ENCODE results near the gene ADAMTS15. TPM values are rescaled to one million over a fixed set of nuclear protein-coding genes. Genes with fewer than 3 reads are reported as not detected.

The ADAMTS15 gene
- polyA plus RNA-seq, 1 donor, result 20.0 TPM

DNA sequence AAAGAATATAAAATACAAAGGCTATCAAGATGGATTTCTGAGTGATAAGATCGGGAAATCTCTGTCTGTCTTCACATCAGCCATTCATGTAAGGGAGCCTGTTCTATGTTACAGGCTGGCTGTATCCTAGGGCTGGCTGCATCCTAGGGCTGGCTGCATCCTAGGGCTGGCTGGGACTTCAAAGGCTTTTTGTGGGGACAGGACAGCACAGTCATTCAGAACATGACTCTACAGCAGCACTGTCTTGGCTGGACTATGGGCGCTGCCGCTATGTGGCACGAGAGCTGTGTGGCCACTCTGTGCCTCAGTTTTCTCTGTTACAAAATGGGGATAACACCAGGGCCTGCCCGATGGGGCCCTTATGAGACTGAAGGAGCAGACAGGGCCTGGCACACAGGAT is 30.2 kb upstream of the ADAMTS15 start:
- no peak for DNase-seq

DNA sequence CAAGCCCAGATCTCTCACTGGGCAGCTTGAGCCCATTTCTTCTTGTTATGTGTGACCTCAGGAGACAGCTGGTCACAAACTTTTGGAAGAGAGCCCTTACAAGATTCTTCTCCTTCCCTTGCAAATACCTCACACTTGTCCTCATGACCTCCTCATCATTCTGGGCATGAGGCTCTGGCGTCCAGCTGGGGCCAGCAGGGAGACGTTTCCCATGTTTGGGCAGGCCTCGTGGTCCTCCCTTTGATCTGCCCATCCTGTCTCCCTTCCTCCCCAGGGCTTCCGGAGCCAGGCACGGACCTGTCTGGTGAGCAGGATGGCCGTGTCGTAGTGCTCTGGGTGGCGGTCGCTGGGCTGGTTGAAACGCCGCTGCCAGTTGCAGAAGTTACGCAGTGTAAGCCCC is 29.7 kb upstream of the ADAMTS15 start:
- DNase-seq, result no peak

DNA sequence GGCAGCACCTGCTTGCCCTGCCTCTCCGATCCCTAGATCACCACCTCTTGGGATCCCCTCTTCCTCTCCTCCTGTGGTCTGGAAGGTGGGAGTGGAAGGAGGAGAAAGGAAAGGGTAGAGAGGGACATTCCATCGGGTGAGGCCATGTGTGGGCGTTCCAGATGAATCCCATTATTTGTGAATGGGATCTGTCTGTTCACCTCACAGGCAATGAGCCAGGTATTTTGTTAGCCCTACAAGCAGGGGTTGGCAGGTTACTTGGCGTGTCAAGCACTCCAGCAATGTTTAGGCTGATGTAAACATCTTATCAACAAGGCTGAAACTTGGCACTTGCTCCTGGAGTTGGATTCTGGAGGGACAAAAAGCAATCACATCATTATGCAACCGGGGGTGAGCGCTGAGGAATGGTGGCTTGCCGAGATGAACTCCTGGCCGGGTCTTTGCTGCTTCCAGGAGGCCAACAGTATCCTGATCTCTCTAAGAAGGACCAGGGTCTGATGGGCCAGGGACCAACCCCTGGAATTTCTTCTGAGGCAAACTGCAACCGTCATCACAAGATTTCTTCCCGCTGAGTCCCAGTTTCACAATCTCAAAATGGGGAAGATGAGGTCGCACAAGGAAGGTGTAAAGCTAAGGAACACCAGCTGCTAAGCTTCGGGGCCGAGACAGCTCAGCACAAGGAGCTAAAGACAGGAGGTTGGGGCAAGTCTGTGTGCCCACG is 27.8 kb upstream of the ADAMTS15 start:
- DNase-seq, result no peak

DNA sequence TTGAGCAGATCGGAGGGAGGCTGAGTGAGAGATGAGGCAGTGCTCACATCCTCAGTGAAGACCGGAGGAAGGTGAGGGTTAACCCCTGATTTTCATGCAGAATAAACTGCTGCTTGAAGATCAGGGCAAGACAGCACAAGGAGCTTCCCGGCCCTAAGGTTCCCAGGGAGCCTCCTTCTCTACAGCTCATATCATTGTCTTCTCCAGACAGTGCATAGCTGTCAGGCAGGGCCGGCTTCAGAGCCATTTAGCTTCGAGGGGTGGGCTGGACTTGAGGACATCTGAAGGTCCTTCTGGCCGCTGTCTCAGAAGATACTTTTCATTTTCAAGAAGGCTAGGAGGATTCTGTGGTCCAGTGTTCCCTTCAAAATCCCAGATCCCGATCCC is 27.3 kb upstream of the ADAMTS15 start:
- no peak for DNase-seq

DNA sequence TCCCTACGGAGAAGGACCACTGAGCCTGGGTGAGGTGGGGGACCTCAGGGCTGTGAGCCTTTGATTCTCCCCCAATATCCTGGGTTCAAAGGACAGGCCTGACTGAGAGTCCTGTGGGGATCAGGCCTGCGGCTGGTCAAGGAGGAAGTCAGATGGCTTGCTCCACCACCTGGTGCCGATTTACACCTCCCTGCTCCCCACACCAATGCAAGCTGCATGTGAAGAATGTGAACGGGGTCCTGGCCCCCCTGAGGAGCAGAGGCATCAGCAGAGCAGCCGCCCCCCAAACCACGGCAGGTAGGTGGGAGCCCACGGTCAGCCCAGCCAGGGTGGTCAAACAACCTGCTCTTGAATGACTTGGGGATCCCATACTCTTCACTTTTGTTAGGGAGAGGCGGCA is 26.7 kb upstream of the ADAMTS15 start:
- DNase-seq, result no peak

DNA sequence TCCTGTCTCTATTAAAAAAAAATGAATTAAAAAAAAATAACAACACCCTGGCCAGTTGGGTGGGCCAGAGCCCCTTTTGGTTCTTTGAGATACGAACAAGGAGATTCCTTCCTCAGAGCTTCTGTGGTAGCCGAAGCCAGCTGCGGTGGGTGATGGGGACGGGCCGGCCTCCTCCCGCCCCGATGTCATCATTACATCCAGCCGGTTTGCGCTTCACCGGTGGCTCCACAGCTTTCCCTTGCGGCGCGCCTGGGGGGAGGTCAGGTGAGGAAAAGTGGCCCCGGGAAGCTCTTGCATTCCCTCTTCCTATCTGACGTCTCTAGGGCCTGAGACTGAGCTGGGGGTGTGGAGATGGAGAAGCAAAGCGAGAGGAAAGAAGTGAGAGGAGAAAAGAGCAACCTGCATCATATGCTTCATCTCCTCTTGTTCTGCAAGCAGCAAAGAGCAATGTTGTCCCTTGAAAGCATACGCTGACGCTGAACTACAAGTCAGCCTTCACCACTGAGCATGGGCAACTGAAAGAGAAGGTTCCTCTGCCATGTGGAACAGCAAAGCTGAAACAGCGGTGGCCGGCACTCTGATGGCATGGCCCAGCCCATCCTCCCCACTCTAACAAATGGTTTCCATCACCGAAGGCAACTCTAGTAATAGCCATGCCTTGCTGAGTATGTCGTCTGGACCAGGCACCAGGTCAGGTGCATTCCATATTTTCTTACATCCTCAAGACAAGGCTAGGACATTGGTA is 26.0 kb upstream of the ADAMTS15 start:
- DNase-seq, result no peak

DNA sequence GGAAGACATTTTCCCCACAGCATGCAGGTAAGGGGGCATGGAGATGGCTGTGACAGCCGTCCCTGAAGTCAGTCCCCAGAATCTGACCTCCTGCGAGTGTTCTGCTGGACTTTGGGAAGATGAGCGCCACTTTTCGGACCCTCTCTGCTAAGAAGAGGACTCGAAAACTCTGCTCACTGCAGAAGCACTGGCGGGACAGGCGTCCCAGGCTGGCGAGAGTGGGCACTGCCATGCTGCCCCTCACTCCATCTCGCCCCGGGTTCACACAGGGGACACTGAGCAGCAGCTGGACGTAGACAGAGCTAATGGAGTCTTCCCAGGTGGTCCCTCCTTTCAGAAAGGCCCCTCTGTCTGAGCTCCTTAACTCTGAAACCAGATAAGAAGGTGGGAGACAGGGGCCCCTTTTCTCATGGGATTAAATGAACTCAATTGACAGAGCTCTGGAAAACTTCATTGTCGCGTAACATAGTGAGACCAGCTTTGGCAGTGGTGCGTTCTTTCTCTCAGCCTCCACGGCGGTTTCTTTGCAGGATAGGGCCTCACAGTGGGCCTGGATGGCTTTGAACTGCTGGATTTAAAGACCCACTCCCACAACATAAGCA is 24.8 kb upstream of the ADAMTS15 start:
- DNase-seq, result no peak

DNA sequence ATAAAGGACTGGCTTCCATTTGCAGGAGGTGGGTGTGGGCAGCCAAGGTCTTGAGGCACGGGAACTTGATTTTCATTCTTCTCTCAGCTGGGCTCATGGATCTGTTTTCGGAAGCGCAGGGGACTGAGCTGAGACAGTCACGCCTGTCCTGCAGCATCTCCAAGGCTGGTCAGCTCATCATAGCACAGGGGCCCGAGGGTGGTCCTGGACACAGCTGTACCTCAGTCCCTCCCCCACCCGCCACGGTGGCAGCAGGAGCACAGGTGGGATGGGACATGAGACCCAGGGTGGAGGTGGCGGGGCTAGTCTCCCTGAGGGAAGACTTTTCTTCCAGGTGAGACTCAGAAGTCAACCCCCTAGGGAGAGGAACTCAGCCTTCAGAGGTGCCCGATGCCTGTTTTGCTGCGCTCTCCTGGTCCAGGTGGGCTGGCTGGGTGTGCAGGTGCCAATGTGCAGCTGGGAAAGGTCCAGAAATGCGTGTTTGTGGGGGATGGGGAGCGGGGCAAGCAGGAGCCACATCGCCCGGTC is 23.8 kb upstream of the ADAMTS15 start:
- no peak for DNase-seq

DNA sequence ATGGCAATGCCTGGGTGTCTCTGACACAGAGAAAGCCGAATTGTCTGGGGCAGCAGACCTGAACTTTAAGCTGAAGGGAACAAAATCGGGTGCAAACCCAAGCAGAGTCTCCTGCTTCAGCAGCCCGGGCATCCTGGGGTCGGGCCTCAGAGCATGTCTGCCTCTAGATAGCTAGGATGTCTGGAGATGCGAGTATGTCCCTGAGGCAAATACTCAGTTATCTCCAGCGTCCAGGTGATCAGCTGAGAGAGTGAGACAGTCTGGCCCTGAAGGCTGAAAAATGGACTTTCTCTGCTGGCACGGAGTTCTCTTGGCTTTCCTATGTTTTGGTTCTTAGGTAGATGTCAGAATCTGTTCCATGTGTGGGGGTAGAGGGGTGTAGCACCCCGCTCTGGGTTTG is 23.3 kb upstream of the ADAMTS15 start:
- no peak for DNase-seq

DNA sequence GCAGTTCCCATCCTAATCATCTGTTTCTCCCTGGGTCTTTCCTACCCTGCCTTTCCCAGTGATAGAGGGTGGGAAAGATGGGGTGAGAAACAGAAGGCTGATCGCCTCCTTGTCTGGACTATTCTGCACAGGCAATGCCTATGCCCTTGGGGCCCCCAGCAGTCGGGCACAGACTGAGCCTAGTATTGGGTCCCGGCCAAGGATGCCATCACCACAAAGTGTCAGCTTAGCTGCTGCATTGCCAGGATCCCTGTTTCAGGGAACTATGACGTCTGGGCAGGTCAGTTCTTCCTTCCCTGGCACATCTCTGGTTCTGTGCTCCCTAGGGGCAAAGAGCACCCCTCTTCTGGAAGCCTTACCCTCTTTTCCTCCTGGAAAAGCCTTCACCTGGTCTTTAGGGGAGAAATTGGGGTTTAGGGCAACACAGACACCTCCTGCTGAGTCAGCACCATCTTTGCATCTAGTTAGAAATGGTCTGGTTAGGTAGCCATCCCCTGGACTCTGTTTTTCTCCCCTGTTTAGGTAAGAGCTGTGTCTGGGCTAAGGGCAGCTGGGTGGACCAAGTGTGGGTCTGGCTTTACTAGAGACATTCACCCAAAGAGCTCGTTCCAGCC is 22.1 kb upstream of the ADAMTS15 start:
- DNase-seq, result no peak

DNA sequence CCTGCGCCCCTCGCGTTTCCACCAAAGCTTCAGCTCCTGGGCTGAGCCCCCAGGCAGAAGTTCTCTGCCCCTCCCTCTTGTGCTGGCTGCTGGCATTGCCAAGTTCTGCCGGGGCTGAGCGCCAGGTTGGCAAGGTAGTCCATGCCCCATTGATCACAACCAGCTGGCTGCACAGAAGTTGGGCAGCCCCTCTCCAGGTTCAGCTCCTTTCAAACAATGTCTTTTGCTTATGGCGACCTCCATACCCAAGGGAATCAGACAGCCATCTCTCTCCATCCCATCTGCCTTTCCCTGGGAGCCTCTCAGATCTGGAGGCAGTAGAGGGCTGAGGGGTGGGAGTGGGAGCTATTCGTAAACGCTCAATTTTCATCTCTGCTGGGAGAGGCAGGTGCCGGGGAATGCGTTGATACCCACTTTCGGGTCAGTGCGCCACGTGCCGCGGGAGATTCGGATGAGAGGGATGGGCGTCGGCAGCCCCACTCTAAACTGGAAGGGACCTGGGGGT is 21.6 kb upstream of the ADAMTS15 start:
- no peak for DNase-seq

DNA sequence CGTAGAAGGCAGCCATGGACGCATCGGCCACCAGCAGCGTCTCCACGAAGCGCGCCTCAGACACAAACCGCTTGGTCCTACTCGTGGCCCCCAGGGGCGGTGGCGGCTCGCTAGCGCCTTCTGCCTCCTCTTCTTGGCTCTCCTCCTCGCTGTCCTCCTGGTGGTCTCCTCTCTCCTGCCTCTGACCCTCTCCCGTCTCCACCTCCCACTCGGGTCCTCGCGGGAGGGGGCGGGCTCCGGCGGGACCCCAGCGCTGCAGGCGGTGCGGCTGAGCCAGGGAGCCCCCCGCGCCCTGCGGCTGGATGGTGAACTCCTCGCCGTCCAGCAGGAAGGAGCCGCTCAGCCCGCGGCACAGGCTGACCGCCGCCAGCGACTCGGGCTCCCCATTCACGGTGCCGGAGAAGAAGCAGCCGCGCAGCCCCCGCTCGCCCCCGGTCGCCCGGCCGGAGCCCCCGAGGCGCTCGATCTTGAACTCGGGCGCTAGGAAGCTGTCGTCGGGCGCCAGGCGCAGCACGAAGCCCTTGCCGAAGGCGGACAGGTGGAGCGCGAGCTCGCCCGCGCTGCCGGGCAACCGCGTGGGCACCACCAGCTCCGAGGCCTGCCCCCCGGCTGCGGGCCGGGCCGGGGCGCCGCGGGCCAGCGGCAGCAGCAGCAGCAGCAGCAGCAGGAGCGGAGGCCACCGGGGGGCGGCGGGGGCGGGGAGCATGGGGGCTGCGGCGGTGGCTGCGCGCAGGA is 20.7 kb upstream of the ADAMTS15 start:
- DNase-seq, result no peak

DNA sequence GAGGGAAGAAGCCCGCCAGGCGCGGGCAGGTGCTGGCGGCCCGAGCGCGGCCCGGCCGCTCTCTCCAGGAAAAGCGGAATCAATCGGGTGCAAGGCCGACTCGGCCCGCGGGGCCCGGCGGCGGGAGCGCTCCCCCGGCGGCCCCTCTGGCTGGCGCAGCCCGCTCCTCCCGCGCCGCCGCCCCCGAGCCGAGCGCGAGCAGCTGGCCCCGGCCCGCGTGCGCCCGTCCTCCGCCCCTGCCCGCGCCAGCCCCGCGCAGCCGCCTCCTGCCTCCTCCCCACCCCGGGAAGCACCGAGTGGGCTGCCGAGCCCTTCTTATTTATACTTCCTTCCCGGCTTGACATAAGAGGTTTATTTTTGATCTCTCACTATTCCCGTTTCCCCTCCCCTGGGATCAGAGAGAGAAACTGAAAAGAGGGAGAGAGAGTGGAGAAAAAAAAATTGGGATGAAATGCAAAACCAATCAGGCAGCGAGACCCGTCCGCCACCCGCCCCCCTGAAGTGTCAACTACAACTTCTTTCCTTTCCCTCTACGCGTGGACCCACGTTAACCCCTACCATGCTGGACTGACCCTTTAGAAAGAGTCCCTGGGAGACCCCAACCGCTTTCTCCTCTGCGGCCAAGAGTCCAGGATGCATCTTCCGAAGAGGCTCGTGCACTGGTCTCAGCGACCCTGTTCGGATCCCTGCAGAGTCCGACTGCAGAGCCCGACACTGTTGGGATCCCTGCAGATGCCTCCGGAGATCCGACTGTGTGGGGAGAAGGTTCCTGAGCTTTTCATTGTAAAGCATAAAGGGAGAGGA is 19.9 kb upstream of the ADAMTS15 start, which contains the start of gene ADAMTS8:
Gene ADAMTS8 (minus strand): TSS at position 294 of the 804 bp plus-strand sequence. CDS start 323 bp downstream, outside the sequence.
- DNase-seq, result no peak

DNA sequence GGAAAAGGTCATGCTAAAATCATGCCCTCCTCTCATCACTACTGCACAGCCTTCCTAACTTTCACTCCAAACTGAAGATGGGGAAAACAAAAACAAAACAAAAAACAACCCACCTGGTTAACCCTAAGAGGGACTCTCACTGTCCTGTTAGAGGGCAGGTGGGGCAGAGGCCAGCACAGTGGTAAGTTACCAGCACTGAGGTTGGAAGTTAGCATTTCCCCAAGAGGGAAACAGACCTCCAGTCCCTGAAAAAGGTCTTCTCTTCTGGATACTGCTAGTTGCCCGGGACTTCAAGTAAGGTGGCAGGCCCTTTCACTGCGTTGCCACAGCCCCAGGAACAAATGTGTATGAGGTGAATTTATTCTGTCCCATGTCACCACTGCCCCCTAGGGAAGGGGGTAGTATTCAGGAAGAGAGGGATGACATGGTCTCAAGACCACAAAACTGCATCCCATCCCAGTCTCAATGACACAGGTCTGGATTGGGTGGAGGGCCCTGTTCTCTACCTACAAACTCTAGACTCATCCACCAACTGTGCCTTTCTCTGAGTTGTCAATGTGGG is 19.2 kb upstream of the ADAMTS15 start:
- no peak for DNase-seq

DNA sequence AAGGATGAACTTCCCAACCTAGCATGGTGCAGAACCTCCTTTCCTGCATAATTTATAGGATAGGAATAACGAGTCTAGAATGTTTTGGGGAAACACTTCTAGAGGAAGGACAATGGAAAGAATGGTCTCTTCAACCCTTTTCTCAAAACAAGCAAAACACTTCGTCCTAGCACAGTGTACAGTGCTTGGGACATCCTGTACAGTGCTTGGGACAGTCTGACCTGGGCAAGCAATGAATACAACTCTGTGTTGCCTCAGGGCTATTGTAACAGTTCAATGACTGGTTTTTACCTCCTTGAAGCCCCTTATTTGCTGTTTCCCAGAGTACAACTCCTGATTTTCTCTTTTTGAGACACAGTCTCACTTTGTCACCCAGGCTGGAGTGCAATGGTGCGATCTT is 18.5 kb upstream of the ADAMTS15 start:
- no peak for DNase-seq

DNA sequence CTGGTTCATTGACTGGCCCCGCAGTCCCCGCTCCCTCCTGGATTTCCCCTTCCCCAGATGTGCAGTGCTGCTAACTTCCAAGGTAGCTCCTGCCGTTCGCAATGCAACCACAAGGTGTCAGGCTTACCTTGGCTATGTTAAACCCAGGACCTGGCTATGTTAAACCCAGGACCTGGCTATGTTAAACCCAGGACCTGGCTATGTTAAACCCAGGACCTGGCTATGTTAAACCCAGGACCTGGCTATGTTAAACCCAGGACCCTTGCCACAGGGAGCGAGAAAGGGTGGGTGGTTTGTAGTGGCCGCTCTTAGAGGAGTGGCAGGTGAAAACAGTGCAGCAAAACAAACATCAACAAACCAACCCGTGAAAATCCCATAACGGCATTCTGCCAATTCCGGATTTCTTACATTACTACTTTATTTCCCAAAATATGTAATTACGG is 17.1 kb upstream of the ADAMTS15 start:
- DNase-seq, result peak; percentile 75

DNA sequence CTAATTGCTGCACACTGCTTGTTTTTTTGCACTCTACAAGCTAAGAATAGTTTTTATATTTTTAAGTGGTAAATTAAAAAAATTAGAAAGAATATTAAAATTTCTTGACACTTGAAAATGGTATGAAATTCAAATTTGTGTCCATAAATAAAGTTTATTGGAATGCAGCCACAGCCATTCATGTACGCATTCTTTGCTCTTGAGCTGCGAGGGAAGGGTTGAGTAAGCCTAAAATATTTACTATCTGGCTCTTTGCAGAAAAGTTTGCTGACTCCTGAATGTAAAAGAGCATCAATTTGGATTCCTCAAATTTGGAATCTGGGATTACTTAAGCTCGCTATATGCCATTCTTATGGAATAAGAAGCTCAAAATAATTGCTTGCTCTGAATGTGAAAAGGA is 16.6 kb upstream of the ADAMTS15 start:
- DNase-seq, result no peak

DNA sequence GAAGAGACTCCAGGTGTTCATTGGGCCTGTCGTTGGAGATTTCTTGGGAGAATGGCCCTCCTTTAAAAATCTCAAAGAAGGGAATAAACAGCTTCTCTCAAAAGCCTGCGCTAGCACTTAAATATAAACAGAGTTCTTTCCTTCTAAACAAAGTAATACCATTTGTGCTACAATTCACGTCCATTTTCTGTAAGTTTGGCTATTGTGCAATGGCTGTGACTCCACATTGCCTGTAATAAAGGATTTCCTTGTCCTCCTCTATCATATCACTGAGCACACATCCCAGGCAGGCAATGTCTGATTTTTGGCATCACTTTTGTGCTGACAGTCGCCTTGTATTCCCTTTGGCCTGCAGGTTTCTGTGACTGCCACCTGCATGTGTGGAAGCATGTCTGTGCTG is 15.1 kb upstream of the ADAMTS15 start:
- no peak for DNase-seq

DNA sequence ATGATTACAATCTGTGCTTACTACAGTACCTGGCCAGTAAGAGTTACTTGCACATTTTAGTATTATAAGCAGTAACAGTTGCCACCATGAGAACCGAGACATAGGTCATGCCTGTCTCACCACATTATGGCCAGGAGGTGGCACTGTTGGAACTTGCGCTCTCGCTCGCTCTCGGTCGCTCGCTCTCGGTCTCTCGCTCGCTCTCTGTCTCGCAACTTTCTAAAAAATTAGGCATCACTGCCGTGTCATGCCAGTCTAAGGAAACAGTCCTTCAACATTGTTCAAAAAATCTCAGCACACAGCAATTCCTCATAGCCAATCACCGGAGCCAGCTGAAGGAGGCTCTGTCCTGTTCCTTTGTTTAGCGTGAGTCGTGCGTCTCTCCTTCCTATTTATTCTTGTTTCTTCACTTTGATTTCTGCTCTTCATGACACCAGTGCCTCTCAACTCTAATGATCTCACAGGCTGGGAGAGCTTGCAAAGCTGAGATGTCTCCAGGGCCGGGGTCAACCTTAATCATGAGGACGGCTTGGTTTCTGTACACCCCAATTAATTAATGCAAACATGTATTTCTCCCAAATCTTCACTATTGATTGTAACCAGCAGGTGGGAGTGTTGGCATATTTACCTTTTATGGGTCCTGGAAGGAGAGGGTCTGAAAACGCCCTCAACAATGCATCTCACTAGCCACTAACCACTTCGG is 13.8 kb upstream of the ADAMTS15 start:
- DNase-seq, result peak; percentile 84

DNA sequence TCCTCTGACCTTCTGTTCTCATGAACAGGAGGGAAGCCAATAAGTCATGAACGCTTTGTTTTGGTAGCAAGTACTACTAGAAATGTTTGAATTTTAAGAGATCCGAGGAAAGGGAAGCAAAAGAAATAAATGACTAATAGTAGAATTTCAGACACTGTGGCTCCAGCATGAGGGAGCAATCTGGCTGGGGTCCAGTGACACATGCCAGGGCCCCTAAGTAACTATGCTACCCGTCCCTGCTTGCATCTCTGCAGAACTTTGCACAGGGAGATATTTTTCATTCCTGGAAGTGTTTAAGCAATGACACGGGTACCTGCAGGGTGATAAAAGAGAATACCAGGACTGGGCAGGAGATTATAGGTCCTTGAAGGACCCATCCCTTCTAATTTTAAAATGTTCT is 12.8 kb upstream of the ADAMTS15 start:
- no peak for DNase-seq
